ENCODE data around the gene FAT2. TPM values are rescaled to one million over a fixed set of nuclear protein-coding genes. Genes with fewer than 3 reads are reported as not detected.

The FAT2 gene
- total RNA-seq, 2 donors from 2014 or later, result 5.6 to 22.5 TPM

GRCh38 chr5:151584057-151584937 is 6.8 kb downstream of the FAT2 start:
- 74% methylated on average over 14 of the region's 14 CpGs for whole genome bisulfite sequencing
- Histone ChIP-seq H3K4me1 (replicated peaks) (no peaks in the 10 kb centered on the region), H3K4me3 (no peak overlapping the region), H3K27ac (peak overlapping the region; percentile 7 to 9), H3K36me3 (no peaks in the 10 kb centered on the region), H3K27me3 (replicated peaks; ENCODE audit: insufficient read depth) (no peaks in the 10 kb centered on the region), H3K9me3 (no peaks in the 10 kb centered on the region)
- intact Hi-C loops (cut with DNase I), result no loop called here
- DNase-seq (ENCODE audit: low spot score), result peak; percentile 58
- TF ChIP-seq CTCF (IDR thresholded peaks at IDR 0.05) (no peak), POLR2A (IDR thresholded peaks at IDR 0.05) (no peak), POLR2AphosphoS5 (IDR thresholded peaks at IDR 0.05) (no peak)

GRCh38 chr5:151581812-151582583 is 9.1 kb downstream of the FAT2 start:
- DNase-seq (ENCODE audit: low spot score), result peak; percentile 64
- 36% methylated on average over 6 of the region's 6 CpGs for WGBS
- no peak for TF ChIP-seq CTCF (IDR thresholded peaks at IDR 0.05)
- TF ChIP-seq POLR2A (IDR thresholded peaks at IDR 0.05), result peak; percentile 23
- peak; percentile 25 for TF ChIP-seq POLR2AphosphoS5 (IDR thresholded peaks at IDR 0.05)
- H3K9me3 ChIP-seq, result no peaks in the 10 kb centered on the region
- peak overlapping the region; percentile 19 to 23 for H3K27ac ChIP-seq
- no peaks in the 10 kb centered on the region for H3K36me3 ChIP-seq
- H3K4me1 ChIP-seq (replicated peaks), result no peaks in the 10 kb centered on the region
- no peak overlapping the region for H3K4me3 ChIP-seq
- intact Hi-C loops (cut with DNase I), result no loop called here
- no peaks in the 10 kb centered on the region for H3K27me3 ChIP-seq (replicated peaks; ENCODE audit: insufficient read depth)

- Histone ChIP-seq H3K27ac (peak overlapping the region in 1 of 2 donors; percentile 34), H3K27me3 (replicated peaks; ENCODE audit: insufficient read depth) (no peaks in the 10 kb centered on the region), H3K4me1 (replicated peaks) (no peaks in the 10 kb centered on the region), H3K9me3 (no peaks in the 10 kb centered on the region), H3K4me3 (no peak overlapping the region), H3K36me3 (no peaks in the 10 kb centered on the region)
- WGBS, result 16% methylated on average over 4 of the region's 4 CpGs
- intact Hi-C loops (cut with DNase I), result no loop called here
- DNase-seq (ENCODE audit: low spot score), result no peak
- TF ChIP-seq POLR2AphosphoS5 (IDR thresholded peaks at IDR 0.05), result no peak
- no peak for TF ChIP-seq POLR2A (IDR thresholded peaks at IDR 0.05)
- TF ChIP-seq CTCF (IDR thresholded peaks at IDR 0.05), result no peak
Measured at GRCh38 chr5:151581347-151581746, 9.8 kb downstream of the FAT2 start.

GRCh38 chr5:151580858-151581257 is 10.3 kb downstream of the FAT2 start:
- intact Hi-C loops (cut with DNase I), result no loop called here
- peak overlapping the region in 1 of 2 donors; percentile 34 for H3K27ac ChIP-seq

More at GRCh38 chr5:151580858-151581257, 10.3 kb downstream of the FAT2 start:
- Histone ChIP-seq H3K27me3 (replicated peaks; ENCODE audit: insufficient read depth) (no peaks in the 10 kb centered on the region), H3K4me1 (replicated peaks) (no peaks in the 10 kb centered on the region), H3K9me3 (no peaks in the 10 kb centered on the region), H3K4me3 (no peak overlapping the region), H3K36me3 (no peaks in the 10 kb centered on the region)
- DNase-seq (ENCODE audit: low spot score), result peak; percentile 25
- 14% methylated on average over 6 of the region's 6 CpGs for WGBS
- TF ChIP-seq POLR2A (IDR thresholded peaks at IDR 0.05), result no peak
- no peak for TF ChIP-seq POLR2AphosphoS5 (IDR thresholded peaks at IDR 0.05)
- no peak for TF ChIP-seq CTCF (IDR thresholded peaks at IDR 0.05)
